Muscle of leg (tissue), 11 donors: ENCODE results near the gene HOXB2. TPM values are rescaled to one million over a fixed set of nuclear protein-coding genes. Genes with fewer than 3 reads are reported as not detected.

Experiments used
- DNase-seq: peaks from one replicate; pipeline ENCODE4 v3.0.0; 2013
- H3K27ac ChIP-seq: one replicate; pipeline ENCODE4 v1.5.1; 2013; ENCODE audit warnings: mild to moderate bottlenecking, low read length, control low read depth
- H3K27me3 ChIP-seq: one replicate; pipeline ENCODE4 v1.6.1; 2013; ENCODE audit warnings: low read length; ENCODE audit not compliant: control insufficient read depth, insufficient read depth
- H3K36me3 ChIP-seq: one replicate; pipeline ENCODE4 v1.6.1; 2013; ENCODE audit warnings: low read length; ENCODE audit not compliant: control insufficient read depth, insufficient read depth
- H3K4me1 ChIP-seq: one replicate; pipeline ENCODE4 v1.6.1; 2013; ENCODE audit warnings: low read length; ENCODE audit not compliant: control insufficient read depth, insufficient read depth
- H3K4me3 ChIP-seq: one replicate; pipeline ENCODE4 v1.5.1; 2013; ENCODE audit warnings: low read length, control low read depth
- H3K9me3 ChIP-seq: replicated peaks from 2 replicates; pipeline ENCODE4 v1.6.1; 2013; ENCODE audit warnings: low read depth, low read length; ENCODE audit not compliant: control insufficient read depth
- WGBS: methylation state at CpG from one replicate; pipeline ENCODE4 v1.1.5; 2013; ENCODE audit warnings: missing lambda C conversion rate; ENCODE audit not compliant: insufficient coverage; 5-methylcytosine and 5-hydroxymethylcytosine counted together
- polyA plus RNA-seq, 8 donors: library from polyadenylated mRNA; unstranded; fragments of 120-200 nt; gene quantifications; one replicate each; pipeline versions ENCODE4 v1.2.1 to v1.2.3, GENCODE V29; 2013; ENCODE audit warnings: inconsistent platforms in 1 of 8, low replicate concordance in 1 of 8; ENCODE audit not compliant: insufficient read length in 8 of 8, insufficient read depth in 1 of 8
- total RNA-seq: library from RNA; stranded (reverse); fragments of 120-200 nt; gene quantifications from one replicate; pipeline ENCODE4 v1.2.4, GENCODE V29; 2013

The HOXB2 gene
- total and polyA plus RNA-seq, 9 donors: 2.7 to 14.2 (median 10.0) TPM

GRCh38 chr17:48589060-48589830, 44.3 kb upstream of the HOXB2 start:
- Histone ChIP-seq H3K36me3 (no peaks in the 10 kb centered on the region), H3K27me3 (peaks cover 98% of the 10 kb centered on the region), H3K27ac (no peak overlapping the region), H3K9me3 (no peaks in the 10 kb centered on the region), H3K4me1 (peaks cover 39% of the 10 kb centered on the region), H3K4me3 (no peak overlapping the region)
- no peak for DNase-seq
- WGBS: 6% methylated on average over 2 of the region's 10 CpGs

GRCh38 chr17:48588528-48588927, 43.6 kb upstream of the HOXB2 start:
- peaks cover 95% of the 10 kb centered on the region for H3K27me3 ChIP-seq
- no CpG with 5 or more reads among the region's 2 CpGs for WGBS
- H3K27ac ChIP-seq: no peak overlapping the region

DNA sequence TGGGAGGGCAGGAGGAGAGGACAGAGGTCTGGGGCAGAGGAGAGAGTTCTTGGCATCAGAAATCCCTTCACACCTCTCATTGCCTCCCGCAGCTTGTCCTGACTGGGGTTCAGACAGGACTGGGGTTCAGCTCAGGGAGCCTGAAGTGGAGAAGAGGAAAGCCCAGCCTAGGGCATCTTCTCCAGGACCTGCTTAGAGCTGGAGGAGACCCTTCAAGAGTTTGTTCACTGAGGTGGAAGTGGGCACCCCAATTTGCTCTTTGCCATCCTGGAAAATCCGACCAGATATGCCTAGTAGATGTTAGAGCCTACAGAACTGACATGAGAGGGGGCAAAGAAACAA, 43.1 kb upstream of the HOXB2 start:
- WGBS: 50% methylated on average over 1 of the region's 2 CpGs
- Histone ChIP-seq H3K27me3 (peaks cover 95% of the 10 kb centered on the region), H3K4me1 (peaks cover 31% of the 10 kb centered on the region), H3K4me3 (no peak overlapping the region), H3K9me3 (no peaks in the 10 kb centered on the region), H3K27ac (peak overlapping the region; percentile 29), H3K36me3 (no peaks in the 10 kb centered on the region)
- DNase-seq: no peak

More at GRCh38 chr17:48588528-48588927, 43.6 kb upstream of the HOXB2 start:
- DNase-seq: no peak
- Histone ChIP-seq H3K4me3 (no peak overlapping the region), H3K9me3 (no peaks in the 10 kb centered on the region), H3K36me3 (no peaks in the 10 kb centered on the region), H3K4me1 (peaks cover 36% of the 10 kb centered on the region)

DNA sequence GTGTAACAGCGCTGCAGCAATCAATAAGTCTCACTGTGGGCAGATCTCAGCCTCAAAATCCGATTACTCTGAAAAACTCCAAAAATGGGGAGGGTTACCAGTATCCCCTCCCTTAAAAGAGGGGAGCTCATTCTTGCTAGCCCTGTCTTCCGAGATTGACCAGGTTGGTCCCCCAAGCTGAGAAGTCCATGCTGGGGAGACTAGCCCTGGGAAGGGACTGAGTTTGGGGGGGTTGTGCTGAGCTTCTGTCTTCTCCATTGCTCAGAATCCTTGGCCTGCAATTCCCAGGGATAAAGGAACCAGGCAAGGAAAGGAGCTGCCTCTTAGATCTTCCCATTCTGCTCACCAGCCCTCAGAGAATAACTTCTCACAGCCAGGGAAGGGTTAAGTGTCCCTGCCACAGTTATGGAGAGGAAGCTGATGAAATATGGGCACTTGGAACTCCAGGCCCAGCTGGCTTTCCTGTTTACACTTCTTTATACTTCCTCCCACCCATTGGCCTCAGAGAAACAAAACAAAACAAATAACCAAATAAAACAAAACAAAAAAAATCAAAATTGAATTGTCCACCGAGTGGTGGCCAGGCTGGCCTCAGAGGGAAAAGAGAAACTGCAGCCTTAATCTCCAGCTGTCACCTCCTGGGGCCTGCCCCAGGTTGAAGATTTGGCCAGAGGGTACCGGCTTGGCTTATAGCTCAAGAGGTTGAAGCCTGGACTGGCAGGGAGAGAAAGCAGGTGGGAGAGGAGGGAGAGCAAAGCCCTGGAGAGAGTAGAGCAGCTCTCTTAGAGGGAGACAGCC, 42.6 kb upstream of the HOXB2 start:
- Histone ChIP-seq H3K4me1 (peaks cover 30% of the 10 kb centered on the region), H3K9me3 (no peaks in the 10 kb centered on the region), H3K27me3 (peaks cover 95% of the 10 kb centered on the region), H3K36me3 (no peaks in the 10 kb centered on the region), H3K27ac (peak overlapping the region; percentile 71), H3K4me3 (no peak overlapping the region)
- WGBS: 0% methylated on average over 1 of the region's 5 CpGs
- DNase-seq: no peak

DNA sequence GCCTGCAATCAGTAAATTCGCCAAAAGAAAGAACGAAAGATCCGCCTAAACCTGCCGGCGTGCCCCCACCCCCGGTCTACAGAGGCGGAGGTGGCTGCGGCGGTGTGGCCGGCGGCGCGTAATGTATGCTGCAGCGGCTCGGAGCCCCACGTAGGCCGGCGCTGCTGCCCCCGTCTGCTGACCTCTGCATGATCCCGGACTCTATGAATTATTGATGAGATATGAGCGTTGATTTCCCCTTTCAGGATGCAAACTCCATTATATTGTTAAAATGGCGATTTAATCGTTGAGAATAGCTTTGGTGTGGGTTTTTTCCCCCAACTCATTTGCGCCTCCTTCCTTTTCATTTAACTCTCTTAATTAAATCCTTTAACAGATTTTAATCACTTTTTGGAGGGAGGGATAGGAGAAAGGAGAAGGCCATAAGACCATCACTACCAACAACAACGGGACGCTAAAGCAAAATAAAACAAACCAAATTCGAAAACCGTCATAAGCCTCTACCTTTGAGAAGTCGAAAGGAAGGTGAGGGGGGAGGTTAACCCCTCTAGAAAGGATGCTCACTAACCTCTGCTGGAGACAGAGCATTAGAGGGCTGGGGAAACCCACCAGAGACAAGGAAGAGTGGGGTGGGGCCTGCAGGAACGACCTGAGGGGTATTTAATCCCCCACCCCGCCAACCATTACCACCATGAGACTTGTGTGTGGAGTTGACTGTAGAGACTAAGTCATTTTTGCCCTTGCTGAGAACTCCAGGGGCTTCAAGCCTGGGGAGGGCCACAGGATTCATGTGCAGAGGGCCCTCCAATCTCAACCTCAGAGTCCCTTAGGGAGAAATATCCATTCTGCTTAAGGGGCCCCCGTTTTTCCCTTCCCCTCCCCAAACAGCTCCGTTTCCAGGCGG, 41.7 kb upstream of the HOXB2 start:
- H3K36me3 ChIP-seq: no peaks in the 10 kb centered on the region
- peak overlapping the region; percentile 56 for H3K4me3 ChIP-seq
- peaks cover 95% of the 10 kb centered on the region for H3K27me3 ChIP-seq
- DNase-seq: no peak
- H3K4me1 ChIP-seq: peaks cover 35% of the 10 kb centered on the region
- no peaks in the 10 kb centered on the region for H3K9me3 ChIP-seq
- H3K27ac ChIP-seq: peak overlapping the region; percentile 78
- WGBS: 5% methylated on average over 19 of the region's 34 CpGs

DNA sequence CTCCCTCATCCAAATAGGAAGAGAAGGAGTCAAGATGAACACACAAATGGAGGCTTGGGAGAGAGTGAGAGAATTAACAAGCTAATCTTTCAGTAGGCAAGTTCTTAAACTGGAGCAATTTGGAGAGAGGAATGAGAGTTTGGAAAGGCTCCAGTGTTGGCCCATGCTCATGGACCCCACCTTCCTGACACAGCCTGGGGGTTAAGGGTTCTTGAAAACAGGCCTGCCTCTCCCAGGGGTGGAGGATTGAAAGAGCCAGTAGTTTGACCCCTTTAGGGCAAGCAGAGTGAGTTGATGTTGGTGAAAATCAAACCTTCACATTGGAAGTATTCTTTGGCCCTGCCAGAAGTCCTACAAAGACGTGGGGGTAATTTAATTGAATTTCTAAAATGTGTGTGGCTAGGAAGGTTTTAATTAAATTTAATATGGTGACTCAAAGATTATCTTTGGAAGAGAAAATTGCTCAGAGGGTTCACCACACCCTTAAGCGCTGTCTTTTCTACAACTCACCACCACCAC, 39.4 kb upstream of the HOXB2 start:
- H3K27me3 ChIP-seq: peaks cover 95% of the 10 kb centered on the region
- no peak for DNase-seq
- H3K9me3 ChIP-seq: no peaks in the 10 kb centered on the region
- no peak overlapping the region for H3K4me3 ChIP-seq
- H3K36me3 ChIP-seq: no peaks in the 10 kb centered on the region
- WGBS: 67% methylated on average over 1 of the region's 2 CpGs
- H3K27ac ChIP-seq: no peak overlapping the region
- peaks cover 36% of the 10 kb centered on the region for H3K4me1 ChIP-seq

- Histone ChIP-seq H3K4me3 (no peak overlapping the region), H3K27ac (no peak overlapping the region), H3K36me3 (no peaks in the 10 kb centered on the region), H3K9me3 (no peaks in the 10 kb centered on the region), H3K27me3 (peaks cover 97% of the 10 kb centered on the region), H3K4me1 (peaks cover 40% of the 10 kb centered on the region)
- no peak for DNase-seq
- no CpG with 5 or more reads among the region's 3 CpGs for WGBS
These were observed 38.9 kb upstream of the HOXB2 start for GRCh38 chr17:48583708-48584222.

DNA sequence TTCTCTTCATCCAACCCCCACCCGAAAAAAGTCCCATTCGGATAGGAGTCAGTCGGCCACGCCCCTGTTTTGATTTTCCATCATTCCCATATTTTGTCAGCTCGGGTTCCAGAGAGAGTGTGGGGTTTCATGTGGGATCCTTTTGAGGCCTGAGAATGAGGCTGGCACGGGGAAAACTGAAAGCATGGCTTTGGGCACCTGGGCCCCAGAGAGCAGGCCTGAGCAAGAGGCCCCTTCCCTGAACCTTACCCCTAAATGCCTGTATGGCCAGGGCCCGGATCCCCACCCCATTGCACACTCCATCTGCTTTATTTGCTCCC, 37.8 kb upstream of the HOXB2 start:
- 33% methylated on average over 1 of the region's 7 CpGs for WGBS
- Histone ChIP-seq H3K4me1 (peaks cover 41% of the 10 kb centered on the region), H3K27ac (peak overlapping the region; percentile 78)

DNA sequence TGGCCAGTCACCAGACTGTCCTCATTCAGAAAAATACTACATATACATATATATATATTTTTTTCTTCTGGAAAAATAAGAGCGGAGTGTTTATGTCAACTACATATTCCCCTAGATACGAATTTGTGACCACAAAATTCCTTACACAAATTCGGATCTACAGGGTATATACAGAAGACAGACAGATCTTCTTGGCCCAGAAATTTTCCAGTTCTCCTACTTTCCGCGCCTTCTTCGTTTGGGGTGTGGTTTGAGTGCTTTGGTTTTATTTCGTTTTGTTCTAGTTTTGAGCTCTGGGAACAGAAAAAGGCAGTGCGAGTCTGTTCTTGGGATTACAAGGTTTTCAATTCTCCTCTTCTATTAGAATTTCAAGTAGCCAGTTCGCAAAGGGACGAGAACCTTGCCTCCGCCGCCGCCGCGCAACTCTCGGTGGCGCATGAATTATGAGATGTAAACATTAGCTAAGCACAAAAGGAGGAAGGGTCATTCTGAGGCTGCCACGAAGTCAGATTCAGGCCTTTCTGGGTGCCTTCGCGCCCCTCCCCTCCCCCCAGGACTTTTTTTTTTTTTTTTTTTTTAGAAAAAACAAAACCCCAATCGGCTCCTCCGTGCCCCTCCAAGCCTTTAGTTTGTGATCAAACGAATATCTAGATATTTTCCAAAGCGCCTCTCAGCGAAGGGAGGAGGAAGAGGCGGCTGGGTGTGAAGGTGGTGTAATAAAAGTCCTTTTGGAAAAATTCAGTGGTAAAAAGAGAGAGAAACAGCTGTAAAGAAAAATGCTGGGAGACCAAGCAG, 35.0 kb upstream of the HOXB2 start:
- 20% methylated on average over 1 of the region's 26 CpGs for WGBS
- Histone ChIP-seq H3K4me3 (no peak overlapping the region), H3K4me1 (peaks cover 36% of the 10 kb centered on the region), H3K27ac (peak overlapping the region; percentile 86), H3K27me3 (peaks cover 94% of the 10 kb centered on the region), H3K36me3 (no peaks in the 10 kb centered on the region), H3K9me3 (no peaks in the 10 kb centered on the region)
- peak; percentile 34 for DNase-seq

More for the DNA sequence above, 37.8 kb upstream of the HOXB2 start:
- Histone ChIP-seq H3K27me3 (peaks cover 95% of the 10 kb centered on the region), H3K9me3 (no peaks in the 10 kb centered on the region), H3K4me3 (no peak overlapping the region), H3K36me3 (no peaks in the 10 kb centered on the region)
- DNase-seq: no peak
